Endometrium (tissue), 2 donors: Measurements from ENCODE around the gene TMSB4X.
"Not testable (repeated sequence)": the region's sequence is repeated elsewhere in the genome, so short reads cannot be mapped to it uniquely, and the experiment has no call there.

Experiments
- FAIRE-seq: peaks from 2 replicates; lab custom pipeline; 2012; peaks lifted over from hg19 to GRCh38; lab: Jason Lieb, UNC
- donor health status: control.
- donor health status: control.

Gene TMSB4X

GRCh38 chrX:12974796-12975669 is at the start of gene TMSB4X:
Gene TMSB4X, plus strand, starts transcription at chrX:12975110.
- no peak for FAIRE-seq

- FAIRE-seq: no peak
Observed at GRCh38 chrX:12929701-12930100, 45.2 kb upstream of the TMSB4X start.

- no peak for FAIRE-seq
Observed at GRCh38 chrX:12930150-12930549, 44.8 kb upstream of the TMSB4X start.

- no peak for FAIRE-seq
Observed at GRCh38 chrX:12932244-12932643, 42.7 kb upstream of the TMSB4X start.

- no peak for FAIRE-seq
Observed at GRCh38 chrX:12934850-12935249, 40.1 kb upstream of the TMSB4X start.

GRCh38 chrX:12936947-12937346 is 38.0 kb upstream of the TMSB4X start:
- no peak for FAIRE-seq

- FAIRE-seq: not testable (repeated sequence)
Observed at GRCh38 chrX:12940471-12940870, 34.4 kb upstream of the TMSB4X start.

- not testable (repeated sequence) for FAIRE-seq
Observed at GRCh38 chrX:12943592-12943991, 31.3 kb upstream of the TMSB4X start.

GRCh38 chrX:12944452-12944851 is 30.5 kb upstream of the TMSB4X start:
- not testable (repeated sequence) for FAIRE-seq

GRCh38 chrX:12945494-12945893 is 29.4 kb upstream of the TMSB4X start:
- no peak for FAIRE-seq

GRCh38 chrX:12946406-12946805 is 28.5 kb upstream of the TMSB4X start:
- no peak for FAIRE-seq

GRCh38 chrX:12946838-12947544 is 27.9 kb upstream of the TMSB4X start:
- no peak for FAIRE-seq

- FAIRE-seq: no peak
Observed at GRCh38 chrX:12947545-12948235, 27.2 kb upstream of the TMSB4X start.

- no peak for FAIRE-seq
Observed at GRCh38 chrX:12948495-12948894, 26.4 kb upstream of the TMSB4X start.

GRCh38 chrX:12949205-12949926 is 25.5 kb upstream of the TMSB4X start:
- no peak for FAIRE-seq

GRCh38 chrX:12949927-12950656 is 24.8 kb upstream of the TMSB4X start:
- no peak for FAIRE-seq

- FAIRE-seq: no peak
Observed at GRCh38 chrX:12950851-12951594, 23.9 kb upstream of the TMSB4X start.

- no peak for FAIRE-seq
Observed at GRCh38 chrX:12951595-12951975, 23.3 kb upstream of the TMSB4X start.

- no peak for FAIRE-seq
Observed at GRCh38 chrX:12953420-12953819, 21.5 kb upstream of the TMSB4X start.

- no peak for FAIRE-seq
Observed at GRCh38 chrX:12954376-12954775, 20.5 kb upstream of the TMSB4X start.

GRCh38 chrX:12954981-12955380 is 19.9 kb upstream of the TMSB4X start:
- no peak for FAIRE-seq
